Medulla oblongata (tissue), 1 donor: ENCODE measurements around the gene ZNG1F.
"Not testable (repeated sequence)": the region's sequence is repeated elsewhere in the genome, so short reads cannot be mapped to it uniquely, and the experiment has no call there.

Source experiments
- DNase-seq: peaks from one replicate; pipeline ENCODE4 v3.0.0-alpha.2; 2015; ENCODE audit errors: extremely low spot score

The ZNG1F gene

GRCh38 chr9:41123396-41123795 lies 65.7 kb downstream of the ZNG1F start:
- DNase-seq: not testable (repeated sequence)

GRCh38 chr9:41120696-41121095 lies 68.4 kb downstream of the ZNG1F start:
- not testable (repeated sequence) for DNase-seq

GRCh38 chr9:41119719-41120118 lies 69.4 kb downstream of the ZNG1F start:
- not testable (repeated sequence) for DNase-seq

GRCh38 chr9:41119311-41119710 lies 69.8 kb downstream of the ZNG1F start:
- DNase-seq: not testable (repeated sequence)

- not testable (repeated sequence) for DNase-seq
Measured at GRCh38 chr9:41113348-41113747, 75.8 kb downstream of the ZNG1F start.

GRCh38 chr9:41111414-41111813 lies 77.7 kb downstream of the ZNG1F start:
- DNase-seq: not testable (repeated sequence)

GRCh38 chr9:41110913-41111312 lies 78.2 kb downstream of the ZNG1F start:
- DNase-seq: not testable (repeated sequence)

- DNase-seq: not testable (repeated sequence)
Measured at GRCh38 chr9:41109253-41109652, 79.9 kb downstream of the ZNG1F start.

GRCh38 chr9:41108816-41109215 lies 80.3 kb downstream of the ZNG1F start:
- DNase-seq: not testable (repeated sequence)

GRCh38 chr9:41106472-41107116 lies 82.5 kb downstream of the ZNG1F start:
- not testable (repeated sequence) for DNase-seq

GRCh38 chr9:41105557-41106253 lies 83.4 kb downstream of the ZNG1F start:
- not testable (repeated sequence) for DNase-seq

- not testable (repeated sequence) for DNase-seq
Measured at GRCh38 chr9:41104542-41104941, 84.6 kb downstream of the ZNG1F start.

- DNase-seq: not testable (repeated sequence)
Measured at GRCh38 chr9:41100508-41100907, 88.6 kb downstream of the ZNG1F start.

GRCh38 chr9:41098759-41099158 lies 90.4 kb downstream of the ZNG1F start:
- DNase-seq: not testable (repeated sequence)

GRCh38 chr9:41095060-41095459 lies 94.1 kb downstream of the ZNG1F start:
- not testable (repeated sequence) for DNase-seq

GRCh38 chr9:41094010-41094773 lies 94.9 kb downstream of the ZNG1F start:
- DNase-seq: not testable (repeated sequence)

- not testable (repeated sequence) for DNase-seq
Measured at GRCh38 chr9:41090922-41091321, 98.2 kb downstream of the ZNG1F start.

GRCh38 chr9:41090386-41090785 lies 98.7 kb downstream of the ZNG1F start:
- DNase-seq: not testable (repeated sequence)

GRCh38 chr9:41088450-41089059 lies 100.6 kb downstream of the ZNG1F start:
- DNase-seq: not testable (repeated sequence)

- DNase-seq: not testable (repeated sequence)
Measured at GRCh38 chr9:41087929-41088328, 101.2 kb downstream of the ZNG1F start.

- not testable (repeated sequence) for DNase-seq
Measured at GRCh38 chr9:41087157-41087780, 101.8 kb downstream of the ZNG1F start.
